Neuronal stem cell (in vitro differentiated cells): ENCODE results near the gene ATM.

Experiments
- DNase-seq: peaks from one replicate; pipeline ENCODE4 v3.0.0-alpha.2; 2013; ENCODE audit warnings: low spot score
- H2AFZ ChIP-seq: one replicate; pipeline ENCODE4 v1.6.1; 2013; ENCODE audit warnings: mild to moderate bottlenecking, low read length, inconsistent platforms
- H2AK5ac ChIP-seq: 2 replicates; pipeline ENCODE4 v1.6.1; 2013; ENCODE audit warnings: low read depth, mild to moderate bottlenecking, inconsistent platforms, low read length, moderate library complexity, mixed read lengths
- H2BK120ac ChIP-seq: 2 replicates; pipeline ENCODE4 v1.6.1; 2013; ENCODE audit warnings: low read depth, mild to moderate bottlenecking, inconsistent platforms, low read length, moderate library complexity, mixed read lengths
- H2BK12ac ChIP-seq: one replicate; pipeline ENCODE4 v1.6.1; 2013; ENCODE audit warnings: low read length, inconsistent platforms
- H2BK15ac ChIP-seq: 2 replicates; pipeline ENCODE4 v1.6.1; 2013; ENCODE audit warnings: mild to moderate bottlenecking, low read length, inconsistent platforms, mixed read lengths
- H2BK5ac ChIP-seq: one replicate; pipeline ENCODE4 v1.6.1; 2013; ENCODE audit warnings: inconsistent platforms, mild to moderate bottlenecking, low read length, moderate library complexity
- H3K14ac ChIP-seq: one replicate; pipeline ENCODE4 v1.6.1; 2013; ENCODE audit warnings: low read length, inconsistent platforms
- H3K18ac ChIP-seq: 2 replicates; pipeline ENCODE4 v1.6.1; 2013; ENCODE audit warnings: low read length, inconsistent platforms
- H3K23ac ChIP-seq: 2 replicates; pipeline ENCODE4 v1.6.1; 2013; ENCODE audit warnings: low read depth, mild to moderate bottlenecking, mixed read lengths, low read length, inconsistent platforms; ENCODE audit not compliant: poor library complexity
- H3K27ac ChIP-seq: replicated peaks from 3 replicates; pipeline ENCODE4 v1.5.1; 2013; ENCODE audit warnings: low read length, inconsistent platforms
- H3K27me3 ChIP-seq, 3 experiments: 2 replicates each; pipeline ENCODE4 v1.6.1; 2013; ENCODE audit warnings: low read length in 3 of 3, mild to moderate bottlenecking in 2 of 3, inconsistent platforms in 1 of 3, low read depth in 1 of 3, mixed read lengths in 1 of 3, moderate library complexity in 1 of 3; ENCODE audit not compliant: control insufficient read depth in 3 of 3, insufficient read depth in 3 of 3
- H3K36me3 ChIP-seq, 2 donors: replicated peaks in 1 of 2; 2 replicates each; pipeline ENCODE4 v1.6.1; 2013; ENCODE audit warnings: low read length in 2 of 2; ENCODE audit not compliant: control insufficient read depth in 2 of 2, insufficient read depth in 2 of 2
- H3K4ac ChIP-seq: 2 replicates; pipeline ENCODE4 v1.6.1; 2013; ENCODE audit warnings: inconsistent platforms, mild to moderate bottlenecking, low read length, moderate library complexity
- H3K4me1 ChIP-seq, 2 donors: 1 replicate in 1 of 2; 2 replicates in 1 of 2; pipeline ENCODE4 v1.6.1; 2013; ENCODE audit warnings: low read length in 2 of 2, low read depth in 1 of 2; ENCODE audit not compliant: control insufficient read depth in 2 of 2, insufficient read depth in 1 of 2
- H3K4me2 ChIP-seq: one replicate; pipeline ENCODE4 v1.6.1; 2013; ENCODE audit warnings: mild to moderate bottlenecking, low read length, inconsistent platforms; ENCODE audit not compliant: insufficient read depth, poor library complexity, severe bottlenecking
- H3K4me3 ChIP-seq, 2 donors: 2 replicates each; pipeline ENCODE4 v1.5.1; 2013; ENCODE audit warnings: low read length in 2 of 2, mild to moderate bottlenecking in 2 of 2, inconsistent platforms in 1 of 2, moderate library complexity in 1 of 2
- H3K79me1 ChIP-seq: one replicate; pipeline ENCODE4 v1.6.1; 2013; ENCODE audit warnings: low read depth, mild to moderate bottlenecking, inconsistent platforms, low read length, moderate library complexity
- H3K9ac ChIP-seq: one replicate; pipeline ENCODE4 v1.6.1; 2013; ENCODE audit warnings: mild to moderate bottlenecking, low read depth, low read length, inconsistent platforms; ENCODE audit not compliant: poor library complexity
- H3K9me3 ChIP-seq, 2 donors: replicated peaks in 1 of 2; 2 replicates each; pipeline versions ENCODE3 to v1.6.1; 2013; ENCODE audit warnings: low read length in 2 of 2, mild to moderate bottlenecking in 2 of 2, inconsistent platforms in 1 of 2, low read depth in 1 of 2, mixed read lengths in 1 of 2, moderate library complexity in 1 of 2; ENCODE audit not compliant: control insufficient read depth in 2 of 2, insufficient read depth in 1 of 2
- H4K8ac ChIP-seq: one replicate; pipeline ENCODE4 v1.6.1; 2013; ENCODE audit warnings: low read depth, mild to moderate bottlenecking, inconsistent platforms, low read length, moderate library complexity
- H4K91ac ChIP-seq: one replicate; pipeline ENCODE4 v1.6.1; 2013; ENCODE audit warnings: low read length, low read depth, mild to moderate bottlenecking, inconsistent platforms; ENCODE audit not compliant: poor library complexity
- WGBS, 2 donors: extraction: QIAGEN DNeasy Blood & Tissue Kit; methylation state at CpG; one replicate each; pipeline ENCODE4 v1.1.7; 2013; ENCODE audit warnings: missing lambda C conversion rate in 2 of 2, mixed read lengths in 1 of 2; ENCODE audit not compliant: insufficient read length in 2 of 2, insufficient replicate concordance in 1 of 2; ENCODE audit errors: extremely low coverage in 2 of 2; 5-methylcytosine and 5-hydroxymethylcytosine counted together

The ATM gene

GRCh38 chr11:108341654-108342053, 118.8 kb downstream of the ATM start:
- no peak overlapping the region for H3K4ac ChIP-seq
- WGBS, 2 donors = no CpG with 5 or more reads among the region's 4 CpGs

GRCh38 chr11:108343714-108344113, 120.8 kb downstream of the ATM start:
- Histone ChIP-seq H3K4me2 (no peak overlapping the region), H3K79me1 (no peaks in the 10 kb centered on the region), H3K27me3 (no peaks in the 10 kb centered on the region), H3K4me3 (no peak overlapping the region), H3K36me3 (peaks cover 1 to 39% of the 10 kb centered on the region in 2 donors), H3K9ac (no peak overlapping the region), H2BK15ac (no peak overlapping the region), H2AK5ac (no peak overlapping the region), H3K27ac (no peak overlapping the region), H2BK12ac (no peak overlapping the region), H3K14ac (no peak overlapping the region), H3K4ac (no peak overlapping the region), H3K18ac (no peak overlapping the region), H2BK120ac (no peak overlapping the region), H3K4me1 (peaks cover 0 to 9% of the 10 kb centered on the region in 2 donors), H3K9me3 (no peaks in the 10 kb centered on the region), H4K8ac (no peak overlapping the region), H2AFZ (no peak overlapping the region), H4K91ac (no peak overlapping the region), H2BK5ac (no peak overlapping the region), H3K23ac (no peak overlapping the region)
- WGBS, 2 donors = no CpG with 5 or more reads among the region's 2 CpGs
- DNase-seq = no peak

More at GRCh38 chr11:108341654-108342053, 118.8 kb downstream of the ATM start:
- Histone ChIP-seq H3K4me2 (no peak overlapping the region), H3K79me1 (no peaks in the 10 kb centered on the region), H2BK5ac (no peak overlapping the region), H2BK120ac (no peak overlapping the region), H3K4me3 (no peak overlapping the region), H4K8ac (no peak overlapping the region), H2AFZ (no peak overlapping the region), H4K91ac (no peak overlapping the region), H3K36me3 (peaks cover 1 to 42% of the 10 kb centered on the region in 2 donors), H2BK15ac (no peak overlapping the region), H2BK12ac (no peak overlapping the region), H3K27ac (no peak overlapping the region), H3K14ac (no peak overlapping the region), H3K4me1 (peaks cover 0 to 9% of the 10 kb centered on the region in 2 donors), H3K23ac (no peak overlapping the region), H3K18ac (no peak overlapping the region), H3K27me3 (no peaks in the 10 kb centered on the region), H3K9ac (no peak overlapping the region), H2AK5ac (no peak overlapping the region), H3K9me3 (no peaks in the 10 kb centered on the region)
- DNase-seq = no peak

DNA sequence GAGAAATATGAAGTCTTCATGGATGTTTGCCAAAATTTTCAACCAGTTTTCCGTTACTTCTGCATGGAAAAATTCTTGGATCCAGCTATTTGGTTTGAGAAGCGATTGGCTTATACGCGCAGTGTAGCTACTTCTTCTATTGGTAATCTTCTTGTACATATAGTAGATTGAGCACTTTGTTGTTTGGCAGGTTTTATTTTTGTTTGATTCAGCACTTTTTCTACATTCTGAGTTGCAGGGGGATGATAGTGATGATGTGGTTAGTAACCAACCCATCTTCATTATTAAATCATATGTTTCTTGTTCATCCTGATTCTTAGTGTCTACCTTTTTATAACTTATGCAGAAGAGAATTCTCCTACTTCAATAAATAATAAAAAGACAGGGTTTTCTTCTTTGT, 122.9 kb downstream of the ATM start:
- DNase-seq = no peak
- no peak overlapping the region for H3K14ac ChIP-seq
- H3K4ac ChIP-seq = no peak overlapping the region
- H3K27ac ChIP-seq = no peak overlapping the region
- H3K9ac ChIP-seq = no peak overlapping the region
- no peak overlapping the region for H3K4me2 ChIP-seq
- no peak overlapping the region for H2BK12ac ChIP-seq
- no peak overlapping the region for H2AK5ac ChIP-seq
- H2BK15ac ChIP-seq = no peak overlapping the region
- no peak overlapping the region for H4K91ac ChIP-seq
- no peaks in the 10 kb centered on the region for H3K27me3 ChIP-seq
- H3K4me1 ChIP-seq = no peaks in the 10 kb centered on the region
- no peak overlapping the region for H3K4me3 ChIP-seq
- H3K18ac ChIP-seq = no peak overlapping the region
- H3K36me3 ChIP-seq = peaks cover 1 to 55% of the 10 kb centered on the region in 2 donors
- no peak overlapping the region for H2AFZ ChIP-seq
- no peak overlapping the region for H2BK120ac ChIP-seq
- no peaks in the 10 kb centered on the region for H3K79me1 ChIP-seq
- H3K23ac ChIP-seq = no peak overlapping the region
- no peak overlapping the region for H4K8ac ChIP-seq
- no CpG with 5 or more reads among the region's 4 CpGs for WGBS, 2 donors
- no peaks in the 10 kb centered on the region for H3K9me3 ChIP-seq
- no peak overlapping the region for H2BK5ac ChIP-seq

- Histone ChIP-seq H3K36me3 (peaks cover 3 to 60% of the 10 kb centered on the region in 2 donors), H3K9ac (no peak overlapping the region), H3K18ac (no peak overlapping the region), H3K4me3 (no peak overlapping the region), H4K91ac (no peak overlapping the region), H3K9me3 (no peaks in the 10 kb centered on the region), H2BK12ac (no peak overlapping the region), H3K27me3 (no peaks in the 10 kb centered on the region), H3K27ac (no peak overlapping the region), H2AK5ac (no peak overlapping the region), H3K79me1 (no peaks in the 10 kb centered on the region), H3K23ac (no peak overlapping the region), H2BK15ac (no peak overlapping the region), H3K4me2 (no peak overlapping the region), H2AFZ (no peak overlapping the region), H3K4ac (no peak overlapping the region), H2BK5ac (no peak overlapping the region), H3K4me1 (no peaks in the 10 kb centered on the region), H2BK120ac (no peak overlapping the region), H3K14ac (no peak overlapping the region), H4K8ac (no peak overlapping the region)
- DNase-seq = no peak
These were observed 123.6 kb downstream of the ATM start for GRCh38 chr11:108346451-108346850.
